Caco-2 (cell line): ENCODE results near the gene CMTM7. TPM values are rescaled to one million over a fixed set of nuclear protein-coding genes. Genes with fewer than 3 reads are reported as not detected.

Experiments
- BruUV-seq: library from RNA; stranded (reverse); fragments of 400-500 nt; replicated peaks from 2 replicates; lab custom pipeline; 2021; lab: Mats Ljungman, UMichigan
- CTCF ChIA-PET: fragments of 300-600 bp; sonication (Branson Sonifier 250); formaldehyde crosslinking; loops from one replicate; lab custom pipeline; 2022; ENCODE audit warnings: antibody characterized with exemption; lab: Charles Lee
- POLR2A ChIA-PET: fragments of 300-600 bp; sonication (Branson Sonifier 250); formaldehyde crosslinking; loops from one replicate; lab custom pipeline; 2022; ENCODE audit warnings: antibody characterized with exemption; lab: Charles Lee
- DNase-seq, 2 experiments: peaks; one replicate each; pipeline versions ENCODE4 v3.0.0 to v3.0.0-alpha.2; 2020 to 2022
- H3K27me3 ChIP-seq: replicated peaks from 2 replicates; pipeline ENCODE4 v1.6.0; 2011; ENCODE audit warnings: low read length; ENCODE audit not compliant: control insufficient read depth, insufficient read depth
- H3K36me3 ChIP-seq: 2 replicates; pipeline ENCODE4 v1.5.1; 2011; ENCODE audit warnings: low read length; ENCODE audit not compliant: control insufficient read depth, insufficient read depth
- H3K4me1 ChIP-seq: fragments of 250-450 bp; sonication (Bioruptor Pico); 2 replicates; pipeline ENCODE4 v1.5.1; 2020; ENCODE audit warnings: mild to moderate bottlenecking
- H3K4me3 ChIP-seq: 2 replicates; pipeline ENCODE4 v1.5.1; 2011; ENCODE audit warnings: low read depth, mild to moderate bottlenecking, control low read depth, low read length
- H3K9me3 ChIP-seq: fragments of 250-450 bp; sonication (Bioruptor Pico); 2 replicates; pipeline ENCODE4 v1.5.1; 2020; ENCODE audit warnings: mild to moderate bottlenecking, moderate library complexity
- H3K27ac Mint-ChIP-seq: one replicate; pipeline ENCODE4 v1.8.0; 2022; ENCODE audit warnings: mixed read lengths; ENCODE audit not compliant: unreplicated experiment
- H3K27me3 Mint-ChIP-seq: one replicate; pipeline ENCODE4 v1.8.0; 2022; ENCODE audit warnings: mixed read lengths; ENCODE audit not compliant: insufficient read depth, unreplicated experiment
- H3K36me3 Mint-ChIP-seq: one replicate; pipeline ENCODE4 v1.8.0; 2022; ENCODE audit warnings: mild to moderate bottlenecking, mixed read lengths; ENCODE audit not compliant: insufficient read depth, unreplicated experiment
- H3K4me1 Mint-ChIP-seq: one replicate; pipeline ENCODE4 v1.8.0; 2022; ENCODE audit warnings: low read depth, mixed read lengths; ENCODE audit not compliant: unreplicated experiment
- H3K4me3 Mint-ChIP-seq: one replicate; pipeline ENCODE4 v1.8.0; 2022; ENCODE audit warnings: mild to moderate bottlenecking, moderate library complexity, mixed read lengths; ENCODE audit not compliant: unreplicated experiment
- H3K9me3 Mint-ChIP-seq: one replicate; pipeline ENCODE4 v1.8.0; 2022; ENCODE audit warnings: mixed read lengths; ENCODE audit not compliant: unreplicated experiment
- intact Hi-C: fragments of 100-400 bp; cut with micrococcal nuclease; formaldehyde crosslinking; loops from one replicate; pipeline ENCODE4 v1.10.0; 2022; ENCODE audit not compliant: unreplicated experiment
- total RNA-seq: library from RNA; stranded (reverse); gene quantifications from 2 replicates; pipeline ENCODE4 v1.2.3, GENCODE V29; 2022
- TF ChIP-seq, protein P1 (sequence below), 2 experiments: fragments of 200-600 bp in 1 of 2; IDR thresholded peaks; 1 replicate in 1 of 2; 2 replicates in 1 of 2; pipeline versions ENCODE4 v1.5.1 to v1.8.0; 2011 to 2022; ENCODE audit warnings: antibody characterized with exemption in 1 of 2, control low read depth in 1 of 2, inconsistent platforms in 1 of 2, low read depth in 1 of 2, low read length in 1 of 2, mild to moderate bottlenecking in 1 of 2, moderate library complexity in 1 of 2; ENCODE audit not compliant: insufficient read depth in 1 of 2, severe bottlenecking in 1 of 2, unreplicated experiment in 1 of 2

Gene CMTM7
- total RNA-seq, 1 experiment from 2014 or later, result 27.0 TPM

DNA sequence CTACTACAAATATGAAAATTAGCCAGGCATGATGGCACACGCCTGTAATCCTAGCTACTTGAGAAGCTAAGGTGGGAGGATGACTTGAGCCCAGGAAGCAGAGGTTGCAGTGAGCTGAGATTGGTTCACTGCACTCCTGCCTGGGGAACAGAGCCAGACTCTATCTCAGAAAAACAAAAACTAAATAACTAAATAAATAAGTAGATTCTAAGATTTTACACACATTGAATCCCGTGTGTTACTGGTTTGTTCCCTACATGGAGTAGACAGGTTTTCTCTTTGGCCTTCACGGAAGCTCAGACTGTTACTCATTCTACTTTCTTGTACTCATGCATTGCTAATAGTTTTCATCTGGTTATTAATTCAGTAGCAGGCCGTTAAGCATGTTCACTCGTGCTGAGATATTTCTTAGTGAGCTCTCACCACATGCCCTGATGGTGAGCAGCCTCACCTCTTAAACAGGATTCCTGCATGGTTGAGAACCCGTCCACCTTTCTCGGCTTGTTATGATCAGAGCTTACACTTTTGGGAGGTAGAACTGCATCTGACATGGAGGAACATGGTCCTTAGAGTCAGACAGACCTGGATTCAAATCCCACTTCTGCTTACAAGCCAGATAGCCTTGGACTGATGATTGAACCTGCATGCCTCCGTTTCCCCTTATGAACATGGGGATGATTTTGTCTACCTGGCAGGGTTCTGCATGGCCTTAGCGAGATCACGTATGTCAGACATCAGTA, 49.1 kb downstream of the CMTM7 start:
- H3K36me3 ChIP-seq, result no peaks in the 10 kb centered on the region; the same call in 1 of the 2 replicates
- Mint-ChIP-seq H3K27ac (no peak overlapping the region), H3K36me3 (peaks cover 10% of the 10 kb centered on the region), H3K4me3 (no peak overlapping the region), H3K27me3 (no peaks in the 10 kb centered on the region), H3K4me1 (no peaks in the 10 kb centered on the region), H3K9me3 (no peaks in the 10 kb centered on the region)
- POLR2A ChIA-PET, result no interaction called here
- no peak for DNase-seq
- BruUV-seq, result no TSS peak
- TF ChIP-seq, protein P1, sequence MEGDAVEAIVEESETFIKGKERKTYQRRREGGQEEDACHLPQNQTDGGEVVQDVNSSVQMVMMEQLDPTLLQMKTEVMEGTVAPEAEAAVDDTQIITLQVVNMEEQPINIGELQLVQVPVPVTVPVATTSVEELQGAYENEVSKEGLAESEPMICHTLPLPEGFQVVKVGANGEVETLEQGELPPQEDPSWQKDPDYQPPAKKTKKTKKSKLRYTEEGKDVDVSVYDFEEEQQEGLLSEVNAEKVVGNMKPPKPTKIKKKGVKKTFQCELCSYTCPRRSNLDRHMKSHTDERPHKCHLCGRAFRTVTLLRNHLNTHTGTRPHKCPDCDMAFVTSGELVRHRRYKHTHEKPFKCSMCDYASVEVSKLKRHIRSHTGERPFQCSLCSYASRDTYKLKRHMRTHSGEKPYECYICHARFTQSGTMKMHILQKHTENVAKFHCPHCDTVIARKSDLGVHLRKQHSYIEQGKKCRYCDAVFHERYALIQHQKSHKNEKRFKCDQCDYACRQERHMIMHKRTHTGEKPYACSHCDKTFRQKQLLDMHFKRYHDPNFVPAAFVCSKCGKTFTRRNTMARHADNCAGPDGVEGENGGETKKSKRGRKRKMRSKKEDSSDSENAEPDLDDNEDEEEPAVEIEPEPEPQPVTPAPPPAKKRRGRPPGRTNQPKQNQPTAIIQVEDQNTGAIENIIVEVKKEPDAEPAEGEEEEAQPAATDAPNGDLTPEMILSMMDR (IDR thresholded peaks at IDR 0.05; ENCODE audit: insufficient read depth in 1 of 2, low read depth in 1 of 2, low read length in 1 of 2, severe bottlenecking in 1 of 2, unreplicated experiment in 1 of 2), result no peak
- H3K27me3 ChIP-seq, result no peaks in the 10 kb centered on the region
- no peaks in the 10 kb centered on the region for H3K9me3 ChIP-seq
- intact Hi-C loops, result no loop called here
- no peaks in the 10 kb centered on the region for H3K4me1 ChIP-seq
- CTCF ChIA-PET, result no interaction called here
- no peak overlapping the region for H3K4me3 ChIP-seq

DNA sequence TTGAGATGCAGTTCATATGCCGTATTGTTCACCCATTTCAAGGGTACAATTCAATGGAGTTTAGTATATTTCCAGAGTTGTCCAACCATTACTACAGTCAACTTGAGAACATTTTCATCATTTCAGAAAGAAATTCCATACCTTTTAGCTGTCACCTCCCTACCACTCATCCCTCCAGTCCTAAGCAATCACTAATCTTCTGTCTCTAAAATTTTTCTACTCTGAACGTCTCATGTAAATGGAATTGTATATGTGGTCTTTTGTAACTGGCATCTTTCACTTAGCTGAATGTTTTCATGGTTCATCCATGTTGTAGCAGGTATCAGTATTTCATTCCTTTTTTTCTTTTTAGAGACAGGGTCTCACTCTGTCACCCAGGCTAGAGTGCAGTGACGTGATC, 51.1 kb downstream of the CMTM7 start:
- peaks cover 10% of the 10 kb centered on the region for H3K36me3 Mint-ChIP-seq
- Histone ChIP-seq H3K27me3 (no peaks in the 10 kb centered on the region), H3K4me1 (no peaks in the 10 kb centered on the region), H3K36me3 (no peaks in the 10 kb centered on the region; the same call in 1 of the 2 replicates), H3K9me3 (no peaks in the 10 kb centered on the region), H3K4me3 (no peak overlapping the region)
- H3K27ac Mint-ChIP-seq, result no peak overlapping the region
- ChIA-PET CTCF (no interaction called here), POLR2A (no interaction called here)
- no peaks in the 10 kb centered on the region for H3K4me1 Mint-ChIP-seq
- intact Hi-C loops, result no loop called here
- BruUV-seq, result no TSS peak
- no peak overlapping the region for H3K4me3 Mint-ChIP-seq
- no peaks in the 10 kb centered on the region for H3K27me3 Mint-ChIP-seq
- H3K9me3 Mint-ChIP-seq, result peaks cover 10% of the 10 kb centered on the region
- TF ChIP-seq, protein P1 (IDR thresholded peaks at IDR 0.05; ENCODE audit: insufficient read depth in 1 of 2, low read depth in 1 of 2, low read length in 1 of 2, severe bottlenecking in 1 of 2, unreplicated experiment in 1 of 2), result no peak
- DNase-seq, result no peak

DNA sequence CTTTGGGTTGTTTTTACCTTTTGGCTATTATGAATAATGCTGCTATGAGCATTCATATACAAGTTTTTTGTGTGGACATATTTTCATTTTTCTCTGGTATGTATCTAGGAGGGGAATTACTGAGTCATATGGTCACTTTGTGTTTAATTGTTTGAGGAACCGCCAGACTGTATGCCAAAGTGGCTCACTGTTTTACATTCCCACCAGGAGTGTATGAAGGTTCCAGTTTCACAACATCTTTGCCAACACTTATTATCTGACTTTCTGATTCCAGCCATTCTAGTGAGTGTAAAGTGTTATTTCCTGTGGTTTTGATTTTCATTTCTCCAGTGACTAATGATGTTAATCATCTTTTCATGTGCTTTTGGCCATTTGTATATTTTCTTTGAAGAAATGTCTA, 51.8 kb downstream of the CMTM7 start:
- CTCF ChIA-PET, result no interaction called here
- intact Hi-C loops, result no loop called here

More for the DNA sequence above, 51.8 kb downstream of the CMTM7 start:
- no peak for DNase-seq
- no peak overlapping the region for H3K4me3 Mint-ChIP-seq
- H3K4me1 Mint-ChIP-seq, result no peaks in the 10 kb centered on the region
- H3K4me3 ChIP-seq, result no peak overlapping the region
- BruUV-seq, result no TSS peak
- H3K9me3 ChIP-seq, result no peaks in the 10 kb centered on the region
- peaks cover 10% of the 10 kb centered on the region for H3K36me3 Mint-ChIP-seq
- peaks cover 10% of the 10 kb centered on the region for H3K9me3 Mint-ChIP-seq
- no peaks in the 10 kb centered on the region for H3K27me3 Mint-ChIP-seq
- H3K27me3 ChIP-seq, result no peaks in the 10 kb centered on the region
- no peak overlapping the region for H3K27ac Mint-ChIP-seq
- POLR2A ChIA-PET, result no interaction called here
- no peaks in the 10 kb centered on the region; the same call in 1 of the 2 replicates for H3K36me3 ChIP-seq
- no peaks in the 10 kb centered on the region for H3K4me1 ChIP-seq
- TF ChIP-seq, protein P1 (IDR thresholded peaks at IDR 0.05; ENCODE audit: insufficient read depth in 1 of 2, low read depth in 1 of 2, low read length in 1 of 2, severe bottlenecking in 1 of 2, unreplicated experiment in 1 of 2), result no peak
